Mucosa of stomach (tissue), 1 donor: ENCODE measurements around the gene GPR135.
A peak's percentile ranks its signal among the peaks of the same experiment; 100 is the strongest.

ENCODE experiments used
- H3K27me3 ChIP-seq: one replicate; pipeline ENCODE4 v1.7.0; 2013; ENCODE audit warnings: mild to moderate bottlenecking, low read length; ENCODE audit not compliant: control insufficient read depth, insufficient read depth
- H3K36me3 ChIP-seq: one replicate; pipeline ENCODE4 v1.7.0; 2013; ENCODE audit warnings: low read length; ENCODE audit not compliant: control insufficient read depth, insufficient read depth
- H3K4me1 ChIP-seq: one replicate; pipeline ENCODE4 v1.7.0; 2013; ENCODE audit warnings: mild to moderate bottlenecking, low read length; ENCODE audit not compliant: control insufficient read depth, insufficient read depth
- H3K4me3 ChIP-seq: one replicate; pipeline ENCODE4 v1.7.0; 2013; ENCODE audit warnings: low read length
- H3K9ac ChIP-seq: one replicate; pipeline ENCODE4 v1.7.0; 2013; ENCODE audit warnings: mild to moderate bottlenecking, low read length, moderate library complexity
- H3K9me3 ChIP-seq: one replicate; pipeline ENCODE4 v1.7.0; 2013; ENCODE audit warnings: mild to moderate bottlenecking, low read length, moderate library complexity; ENCODE audit not compliant: control insufficient read depth
- donor health status: Pancreatic carcinoma.

Gene GPR135

GRCh38 chr14:59465316-59466135 is at the start of gene GPR135:
GPR135 (minus strand) TSS chr14:59465380; CDS start chr14:59465226, 154 bp downstream.
- Histone ChIP-seq H3K36me3 (no peaks in the 10 kb centered on the region), H3K9me3 (no peaks in the 10 kb centered on the region)

GRCh38 chr14:59511916-59512575 is 46.9 kb upstream of the GPR135 start:
- Histone ChIP-seq H3K27me3 (no peaks in the 10 kb centered on the region), H3K4me1 (no peaks in the 10 kb centered on the region), H3K9me3 (no peaks in the 10 kb centered on the region), H3K9ac (no peak overlapping the region), H3K36me3 (no peaks in the 10 kb centered on the region), H3K4me3 (no peak overlapping the region)

More at GRCh38 chr14:59465316-59466135, at the start of gene GPR135:
- Histone ChIP-seq H3K4me3 (no peak within 1 kb of the TSS), H3K27me3 (peaks cover 14% of the 10 kb centered on the region), H3K9ac (peak within 1 kb of the TSS; percentile 5), H3K4me1 (peaks cover 7% of the 10 kb centered on the region)

GRCh38 chr14:59510966-59511365 is 45.8 kb upstream of the GPR135 start:
- no peaks in the 10 kb centered on the region for H3K27me3 ChIP-seq
- no peaks in the 10 kb centered on the region for H3K36me3 ChIP-seq
- no peak overlapping the region for H3K9ac ChIP-seq
- H3K4me1 ChIP-seq: no peaks in the 10 kb centered on the region
- H3K4me3 ChIP-seq: no peak overlapping the region
- H3K9me3 ChIP-seq: no peaks in the 10 kb centered on the region

- Histone ChIP-seq H3K4me1 (no peaks in the 10 kb centered on the region), H3K36me3 (no peaks in the 10 kb centered on the region), H3K4me3 (no peak overlapping the region), H3K9ac (no peak overlapping the region), H3K27me3 (no peaks in the 10 kb centered on the region), H3K9me3 (no peaks in the 10 kb centered on the region)
Observed at GRCh38 chr14:59510001-59510400, 44.8 kb upstream of the GPR135 start.

GRCh38 chr14:59509101-59509500 is 43.9 kb upstream of the GPR135 start:
- no peaks in the 10 kb centered on the region for H3K27me3 ChIP-seq
- H3K4me1 ChIP-seq: no peaks in the 10 kb centered on the region
- H3K9ac ChIP-seq: no peak overlapping the region
- H3K9me3 ChIP-seq: no peaks in the 10 kb centered on the region
- no peaks in the 10 kb centered on the region for H3K36me3 ChIP-seq
- no peak overlapping the region for H3K4me3 ChIP-seq

- Histone ChIP-seq H3K9me3 (no peaks in the 10 kb centered on the region), H3K4me1 (no peaks in the 10 kb centered on the region), H3K9ac (no peak overlapping the region), H3K36me3 (no peaks in the 10 kb centered on the region), H3K27me3 (no peaks in the 10 kb centered on the region), H3K4me3 (no peak overlapping the region)
Observed at GRCh38 chr14:59507752-59508103, 42.5 kb upstream of the GPR135 start.

- no peak overlapping the region for H3K4me3 ChIP-seq
- H3K9ac ChIP-seq: no peak overlapping the region
- no peaks in the 10 kb centered on the region for H3K27me3 ChIP-seq
- no peaks in the 10 kb centered on the region for H3K4me1 ChIP-seq
- no peaks in the 10 kb centered on the region for H3K36me3 ChIP-seq
- no peaks in the 10 kb centered on the region for H3K9me3 ChIP-seq
Observed at GRCh38 chr14:59507063-59507751, 42.0 kb upstream of the GPR135 start.

GRCh38 chr14:59503256-59503655 is 38.1 kb upstream of the GPR135 start:
- Histone ChIP-seq H3K36me3 (no peaks in the 10 kb centered on the region), H3K4me1 (no peaks in the 10 kb centered on the region), H3K9me3 (no peaks in the 10 kb centered on the region), H3K4me3 (no peak overlapping the region), H3K9ac (no peak overlapping the region), H3K27me3 (no peaks in the 10 kb centered on the region)

- H3K4me3 ChIP-seq: no peak overlapping the region
- H3K27me3 ChIP-seq: no peaks in the 10 kb centered on the region
- no peaks in the 10 kb centered on the region for H3K4me1 ChIP-seq
- no peak overlapping the region for H3K9ac ChIP-seq
- no peaks in the 10 kb centered on the region for H3K36me3 ChIP-seq
- no peaks in the 10 kb centered on the region for H3K9me3 ChIP-seq
Observed at GRCh38 chr14:59500732-59501131, 35.6 kb upstream of the GPR135 start.

- Histone ChIP-seq H3K27me3 (no peaks in the 10 kb centered on the region), H3K36me3 (peaks cover 4% of the 10 kb centered on the region), H3K4me1 (no peaks in the 10 kb centered on the region), H3K4me3 (no peak overlapping the region), H3K9ac (no peak overlapping the region), H3K9me3 (no peaks in the 10 kb centered on the region)
Observed at GRCh38 chr14:59492384-59492783, 27.2 kb upstream of the GPR135 start.

GRCh38 chr14:59490756-59491155 is 25.6 kb upstream of the GPR135 start:
- Histone ChIP-seq H3K4me1 (peaks cover 8% of the 10 kb centered on the region), H3K27me3 (no peaks in the 10 kb centered on the region), H3K9ac (no peak overlapping the region), H3K9me3 (no peaks in the 10 kb centered on the region), H3K4me3 (no peak overlapping the region), H3K36me3 (peaks cover 4% of the 10 kb centered on the region)

- peak overlapping the region; percentile 71 for H3K4me3 ChIP-seq
- no peaks in the 10 kb centered on the region for H3K9me3 ChIP-seq
- no peaks in the 10 kb centered on the region for H3K27me3 ChIP-seq
- peaks cover 37% of the 10 kb centered on the region for H3K4me1 ChIP-seq
- peak overlapping the region; percentile 84 for H3K9ac ChIP-seq
- H3K36me3 ChIP-seq: no peaks in the 10 kb centered on the region
Observed at GRCh38 chr14:59484639-59485175, 19.5 kb upstream of the GPR135 start.
